ENCODE results near the gene FRAS1.

GRCh38 chr4:78354782-78355181 lies 297.7 kb downstream of the FRAS1 start:
- TF ChIP-seq POLR2A (IDR thresholded peaks at IDR 0.05) (no peak), CTCF (IDR thresholded peaks at IDR 0.05) (no peak)

Data from Peyer's patch (tissue), 4 donors.